HG02938 (cell line): ENCODE results near the gene DHRS1.

Source experiments
- ATAC-seq: cut with Tn5 transposase; IDR thresholded peaks from one replicate; pipeline ENCODE4 v1.9.1; 2021; ENCODE audit warnings: mild to moderate bottlenecking, moderate library complexity; ENCODE audit not compliant: unreplicated experiment

Gene DHRS1

GRCh38 chr14:24286996-24287395, 12.6 kb downstream of the DHRS1 start:
- no peak for ATAC-seq

DNA sequence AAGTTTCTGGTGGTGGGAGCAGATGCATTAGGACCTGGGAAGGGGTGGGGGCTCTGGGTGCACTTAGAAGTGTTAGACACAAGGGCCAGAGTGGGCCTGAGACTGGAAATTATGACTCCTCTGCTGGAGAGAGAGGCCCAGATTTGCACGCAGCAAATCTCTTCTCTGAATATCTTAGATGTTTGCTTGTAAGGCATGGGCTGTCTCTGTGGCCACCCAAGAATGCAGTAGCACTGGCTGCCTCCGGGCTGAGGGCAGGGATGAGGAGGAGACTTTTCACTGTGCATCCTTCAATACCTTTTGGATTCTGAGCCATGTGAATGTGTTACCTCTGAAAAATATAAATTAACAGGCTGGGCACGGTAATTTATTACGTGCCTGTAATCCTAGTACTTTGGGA, 14.2 kb downstream of the DHRS1 start:
- no peak for ATAC-seq

- no peak for ATAC-seq
Measured at GRCh38 chr14:24284501-24285035, 15.0 kb downstream of the DHRS1 start.

DNA sequence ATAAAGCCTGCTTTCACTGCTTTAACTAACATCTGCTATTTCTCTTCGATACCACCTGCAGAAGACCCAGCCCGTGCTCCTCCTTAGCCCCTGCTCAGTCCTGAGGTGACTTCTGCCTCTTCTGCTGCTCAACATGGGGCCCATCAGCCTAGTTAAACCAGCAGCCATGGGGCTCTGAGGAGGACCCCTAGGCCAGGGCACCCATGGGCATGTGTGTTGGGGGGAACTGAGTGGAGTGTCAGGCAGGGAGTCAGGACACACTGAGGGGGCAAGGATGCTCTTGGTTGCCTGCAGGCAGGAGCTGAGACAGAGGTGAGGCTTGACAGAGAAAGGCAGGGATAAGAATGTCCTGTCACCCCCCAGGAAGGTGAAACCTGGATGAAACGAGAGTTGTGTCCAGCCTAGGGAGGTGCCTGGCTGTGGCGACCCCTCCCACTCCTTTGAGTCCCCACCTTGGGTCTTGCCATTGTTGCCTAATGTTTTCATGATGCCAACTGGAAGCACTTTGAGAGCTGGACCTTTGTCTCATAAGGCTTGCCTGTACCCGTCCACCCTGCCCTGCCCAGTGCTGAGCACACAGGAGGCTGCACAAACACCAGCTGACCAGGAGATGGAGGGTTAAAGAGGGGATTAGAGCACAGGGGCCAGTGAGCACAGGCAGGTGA, 15.7 kb downstream of the DHRS1 start:
- ATAC-seq = no peak

- no peak for ATAC-seq
Measured at GRCh38 chr14:24282736-24283135, 16.8 kb downstream of the DHRS1 start.

DNA sequence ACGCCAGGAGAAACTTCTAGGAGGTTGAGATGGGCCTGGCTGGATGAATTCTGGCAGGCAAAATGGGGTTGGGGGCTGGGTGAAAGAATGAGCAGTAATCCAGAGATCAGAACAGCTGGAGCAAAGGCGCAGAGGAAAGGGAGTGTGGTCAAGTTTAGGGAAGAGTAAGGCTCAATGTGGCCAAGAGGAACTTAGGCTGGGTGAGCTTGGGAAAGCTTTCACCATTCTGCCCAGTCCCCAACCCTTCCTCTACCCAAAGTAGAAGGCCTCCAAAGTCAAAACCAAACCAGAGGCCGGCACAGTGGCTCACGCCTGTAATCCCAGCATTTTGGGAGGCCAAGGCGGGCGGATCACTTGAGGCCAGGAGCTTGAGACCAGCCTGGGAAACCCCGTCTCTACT, 17.9 kb downstream of the DHRS1 start:
- ATAC-seq = no peak

- ATAC-seq = no peak
Measured at GRCh38 chr14:24280797-24281460, 18.7 kb downstream of the DHRS1 start.

GRCh38 chr14:24279301-24280186, 20.0 kb downstream of the DHRS1 start:
- ATAC-seq = no peak

DNA sequence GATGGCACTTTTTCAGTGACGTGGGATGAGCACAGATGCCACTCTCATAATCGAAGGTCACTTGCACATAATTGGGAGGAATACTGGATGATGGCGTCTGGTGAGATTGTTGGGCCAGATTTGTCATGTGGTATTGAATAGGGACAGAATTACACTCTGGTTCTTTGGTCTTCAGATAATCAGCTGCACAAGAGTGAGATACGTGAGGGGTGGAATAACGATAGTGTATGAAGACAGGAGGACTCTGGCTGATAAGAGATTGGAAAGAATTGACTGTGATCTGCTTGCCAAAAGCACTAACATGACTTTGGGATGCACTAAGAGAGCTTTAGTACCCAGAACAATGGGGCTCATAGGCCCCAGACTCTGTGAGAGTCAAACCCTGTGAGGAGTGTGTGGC, 21.2 kb downstream of the DHRS1 start:
- no peak for ATAC-seq

GRCh38 chr14:24277606-24278321, 21.8 kb downstream of the DHRS1 start:
- ATAC-seq = no peak

GRCh38 chr14:24277071-24277470, 22.5 kb downstream of the DHRS1 start:
- ATAC-seq = no peak

- peak; percentile 39 for ATAC-seq
Measured at GRCh38 chr14:24274101-24274543, 25.5 kb downstream of the DHRS1 start.

GRCh38 chr14:24273422-24273998, 26.1 kb downstream of the DHRS1 start:
- ATAC-seq = no peak

GRCh38 chr14:24272467-24272866, 27.1 kb downstream of the DHRS1 start:
- ATAC-seq = no peak

DNA sequence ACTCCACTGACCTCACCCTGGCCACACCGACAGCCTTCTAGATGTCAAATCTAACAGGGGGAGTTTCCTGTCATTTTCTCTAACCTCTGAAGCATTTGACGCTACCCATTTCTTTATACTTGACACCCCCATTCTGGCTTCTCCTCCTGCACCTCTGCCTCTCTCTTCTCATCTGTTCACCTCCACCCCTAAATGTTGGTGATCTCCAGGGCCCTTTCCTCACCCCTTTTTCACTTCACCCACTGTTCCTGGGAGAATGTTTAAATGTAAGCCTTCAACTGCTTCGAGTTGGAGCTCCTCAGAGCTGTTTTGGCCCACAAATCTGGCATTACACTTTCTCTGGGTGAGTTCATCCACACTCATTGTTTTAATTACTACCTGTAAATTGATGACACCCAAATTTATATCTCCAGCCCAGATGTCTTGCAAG, 27.7 kb downstream of the DHRS1 start:
- ATAC-seq = no peak

GRCh38 chr14:24271134-24271833, 28.3 kb downstream of the DHRS1 start, which contains the start of gene RABGGTA:
Gene RABGGTA (minus strand): TSS chr14:24271597. CDS start chr14:24271115, 482 bp downstream.
- ATAC-seq = peak; percentile 78

GRCh38 chr14:24270537-24271133, 28.9 kb downstream of the DHRS1 start:
- no peak for ATAC-seq

GRCh38 chr14:24269910-24270536, 29.6 kb downstream of the DHRS1 start:
- ATAC-seq = no peak

DNA sequence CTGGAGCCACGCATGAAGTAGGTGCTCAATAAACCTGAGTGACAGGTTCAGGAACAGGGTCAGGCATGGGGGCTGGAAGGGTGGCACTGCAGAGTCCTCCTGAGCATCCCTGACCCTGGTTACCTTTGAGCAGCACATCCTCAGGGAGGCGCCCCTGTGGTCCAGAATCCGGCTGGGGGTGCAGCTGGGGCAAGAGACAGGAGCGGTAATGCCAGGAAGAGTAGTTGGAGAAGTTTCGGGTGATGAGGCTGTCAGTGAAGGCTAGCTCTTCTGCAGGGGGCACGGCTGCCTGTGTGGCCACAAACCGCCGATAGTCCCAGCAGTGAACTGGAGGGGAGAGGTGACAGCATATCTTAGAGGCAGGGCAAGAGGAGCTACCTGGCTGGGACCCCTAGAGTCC, 30.2 kb downstream of the DHRS1 start:
- no peak for ATAC-seq
